Uterine smooth muscle cell (primary cell): ENCODE results near the gene GOLGA6A. TPM values are rescaled to one million over a fixed set of nuclear protein-coding genes. Genes with fewer than 3 reads are reported as not detected.

Experiments
- total RNA-seq: library from RNA; depleted of rRNA; stranded (reverse); fragments of >200 nt; gene quantifications from 2 replicates; pipeline ENCODE4 v1.2.3, GENCODE V29; 2014

Gene GOLGA6A
- total RNA-seq, result under 0.01 TPM in 1 of 2 replicates, not detected in the other

GRCh38 chr15:74082450-74082849 is at the start of gene GOLGA6A:
Gene GOLGA6A (minus strand): TSS chr15:74082550. CDS start chr15:74082509, 41 bp downstream.

DNA sequence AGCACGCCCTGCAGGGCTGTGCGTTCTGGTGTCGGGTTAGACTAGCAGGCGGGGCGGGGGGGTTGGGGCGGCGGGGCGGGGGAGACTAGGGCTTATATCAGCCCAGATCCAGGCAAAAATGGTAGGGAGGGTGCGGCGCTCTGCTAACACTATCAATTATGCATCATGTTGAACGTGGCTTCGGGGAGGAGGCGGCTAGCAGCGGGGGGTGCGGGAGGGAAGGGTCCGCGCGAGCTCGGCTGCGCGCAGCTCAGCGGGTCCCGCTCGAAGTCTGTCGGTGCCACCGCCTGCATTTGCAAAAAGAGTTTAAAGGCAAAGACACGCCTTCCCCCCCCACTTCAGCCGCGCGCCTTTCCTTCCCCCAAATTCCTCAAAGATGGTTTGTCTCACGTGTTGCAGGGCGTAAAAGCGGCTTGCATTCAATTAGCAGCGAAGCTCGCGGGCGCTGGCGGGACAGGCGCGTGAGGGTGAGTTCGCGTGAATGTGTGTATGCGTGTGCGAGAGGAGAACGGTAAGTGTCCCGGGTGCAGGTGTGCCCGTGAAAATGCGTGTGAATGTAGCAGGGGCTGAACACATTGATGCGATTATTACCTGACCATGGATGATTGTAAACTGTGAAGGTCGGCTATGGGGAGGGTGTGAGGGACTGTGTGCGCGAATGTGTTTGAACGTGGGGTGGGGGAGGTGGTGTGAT is 48.0 kb upstream of the GOLGA6A start, which contains the start of gene ISLR2:
Gene ISLR2, plus strand, starts transcription at position 432 of the 694 bp plus-strand sequence. CDS start 2,169 bp downstream, outside the sequence.

Other genes with a start within 250 kb of the GOLGA6A start
- gene TBC1D21, start 209.0 kb downstream of the GOLGA6A start, total RNA-seq, result not detected in 2 replicates
- gene LOXL1, start 156.1 kb downstream of the GOLGA6A start, total RNA-seq, result 64.3 and 68.5 TPM in 2 replicates
- 20.4 and 21.9 TPM in 2 replicates for gene STOML1, start 90.3 kb downstream of the GOLGA6A start, total RNA-seq
- gene PML, start 87.8 kb downstream of the GOLGA6A start, total RNA-seq, result 25.0 and 27.9 TPM in 2 replicates
- gene ISLR2, start 48.0 kb upstream of the GOLGA6A start, total RNA-seq, result under 0.01 and 0.25 TPM in 2 replicates
- gene ISLR, start 91.2 kb upstream of the GOLGA6A start, total RNA-seq, result 30.2 and 39.7 TPM in 2 replicates
- 3.9 and 4.5 TPM in 2 replicates for gene STRA6, start 120.2 kb upstream of the GOLGA6A start, total RNA-seq
- gene CCDC33, start 153.8 kb upstream of the GOLGA6A start, total RNA-seq, result 0.12 and 0.22 TPM in 2 replicates